GM12873 (cell line): ENCODE data around the gene ERGIC2.

ENCODE experiments used
- TF ChIP-seq, protein P1 (sequence below): IDR thresholded peaks from 2 replicates; pipeline ENCODE4 v1.5.1; 2012; ENCODE audit warnings: low read depth, mild to moderate bottlenecking, moderate library complexity, low read length, control low read depth; ENCODE audit not compliant: insufficient read depth; ENCODE audit errors: missing control alignments

Gene ERGIC2

DNA sequence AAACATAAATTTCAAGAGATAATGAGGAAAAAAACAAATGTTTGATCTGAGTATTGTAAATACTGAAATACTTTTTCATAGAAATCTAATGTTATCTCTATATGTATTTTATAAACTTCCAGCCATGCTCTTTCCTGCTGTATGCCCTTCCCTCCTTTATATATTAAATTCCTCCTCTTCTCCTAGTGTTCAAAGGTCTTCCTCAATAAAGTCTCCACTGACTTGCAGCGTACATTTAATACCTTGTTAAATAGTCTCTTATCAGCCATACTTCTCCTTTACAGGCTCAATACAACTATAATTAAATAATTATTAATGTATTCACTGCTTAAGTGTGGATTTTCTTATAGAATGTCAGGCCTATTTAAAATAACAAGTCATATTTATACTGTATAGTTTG, 26.0 kb downstream of the ERGIC2 start:
- TF ChIP-seq, protein P1, sequence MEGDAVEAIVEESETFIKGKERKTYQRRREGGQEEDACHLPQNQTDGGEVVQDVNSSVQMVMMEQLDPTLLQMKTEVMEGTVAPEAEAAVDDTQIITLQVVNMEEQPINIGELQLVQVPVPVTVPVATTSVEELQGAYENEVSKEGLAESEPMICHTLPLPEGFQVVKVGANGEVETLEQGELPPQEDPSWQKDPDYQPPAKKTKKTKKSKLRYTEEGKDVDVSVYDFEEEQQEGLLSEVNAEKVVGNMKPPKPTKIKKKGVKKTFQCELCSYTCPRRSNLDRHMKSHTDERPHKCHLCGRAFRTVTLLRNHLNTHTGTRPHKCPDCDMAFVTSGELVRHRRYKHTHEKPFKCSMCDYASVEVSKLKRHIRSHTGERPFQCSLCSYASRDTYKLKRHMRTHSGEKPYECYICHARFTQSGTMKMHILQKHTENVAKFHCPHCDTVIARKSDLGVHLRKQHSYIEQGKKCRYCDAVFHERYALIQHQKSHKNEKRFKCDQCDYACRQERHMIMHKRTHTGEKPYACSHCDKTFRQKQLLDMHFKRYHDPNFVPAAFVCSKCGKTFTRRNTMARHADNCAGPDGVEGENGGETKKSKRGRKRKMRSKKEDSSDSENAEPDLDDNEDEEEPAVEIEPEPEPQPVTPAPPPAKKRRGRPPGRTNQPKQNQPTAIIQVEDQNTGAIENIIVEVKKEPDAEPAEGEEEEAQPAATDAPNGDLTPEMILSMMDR, result no peak

DNA sequence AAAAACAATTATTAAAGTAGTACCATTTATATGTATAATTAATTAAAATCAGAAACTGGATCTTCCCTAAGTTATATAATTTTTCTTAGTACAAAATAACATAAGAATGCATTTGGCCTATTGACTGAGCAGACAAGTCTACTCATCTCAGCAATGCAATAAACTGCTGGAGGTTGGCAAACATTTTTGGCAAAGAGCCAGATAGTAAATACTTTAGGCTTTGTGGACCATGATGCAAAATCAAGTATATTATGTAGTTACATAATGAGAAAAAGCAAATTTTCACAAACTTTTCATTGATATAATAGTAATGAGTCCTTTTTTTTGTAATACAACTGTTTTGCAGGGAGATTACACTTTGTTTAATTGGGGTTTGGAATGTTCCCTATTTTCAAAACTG, 30.9 kb downstream of the ERGIC2 start:
- TF ChIP-seq, protein P1, result no peak

DNA sequence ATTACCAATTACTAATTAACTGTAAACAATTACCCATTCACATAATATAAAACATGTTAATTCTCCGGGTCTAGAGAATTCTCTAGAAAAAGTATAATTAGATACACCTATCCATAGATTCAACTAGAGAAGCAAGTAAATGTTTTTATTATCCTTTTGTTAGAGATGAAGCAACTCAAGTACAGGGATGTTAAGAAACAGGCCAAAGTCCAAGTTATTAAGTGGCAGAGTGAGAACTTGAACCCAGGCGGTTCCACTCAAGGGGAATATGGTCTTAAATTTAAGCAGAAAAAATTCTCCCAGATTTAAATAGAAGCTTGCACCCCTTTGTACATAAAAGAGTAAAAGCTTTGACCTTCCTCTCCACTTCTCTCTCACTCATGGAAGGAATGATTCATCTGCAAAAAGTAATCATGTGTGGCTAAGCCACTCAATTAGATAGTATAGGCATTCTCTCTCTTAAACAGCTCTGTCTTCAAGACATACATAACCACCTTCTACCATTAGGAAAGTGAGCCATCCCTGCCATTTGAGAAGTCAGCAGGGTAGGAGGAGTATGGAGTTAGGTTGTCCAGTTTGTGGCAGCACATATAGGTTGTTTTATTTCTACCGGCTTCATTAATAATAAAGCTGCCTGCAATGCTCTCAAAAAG, 34.1 kb downstream of the ERGIC2 start:
- TF ChIP-seq, protein P1, result no peak

DNA sequence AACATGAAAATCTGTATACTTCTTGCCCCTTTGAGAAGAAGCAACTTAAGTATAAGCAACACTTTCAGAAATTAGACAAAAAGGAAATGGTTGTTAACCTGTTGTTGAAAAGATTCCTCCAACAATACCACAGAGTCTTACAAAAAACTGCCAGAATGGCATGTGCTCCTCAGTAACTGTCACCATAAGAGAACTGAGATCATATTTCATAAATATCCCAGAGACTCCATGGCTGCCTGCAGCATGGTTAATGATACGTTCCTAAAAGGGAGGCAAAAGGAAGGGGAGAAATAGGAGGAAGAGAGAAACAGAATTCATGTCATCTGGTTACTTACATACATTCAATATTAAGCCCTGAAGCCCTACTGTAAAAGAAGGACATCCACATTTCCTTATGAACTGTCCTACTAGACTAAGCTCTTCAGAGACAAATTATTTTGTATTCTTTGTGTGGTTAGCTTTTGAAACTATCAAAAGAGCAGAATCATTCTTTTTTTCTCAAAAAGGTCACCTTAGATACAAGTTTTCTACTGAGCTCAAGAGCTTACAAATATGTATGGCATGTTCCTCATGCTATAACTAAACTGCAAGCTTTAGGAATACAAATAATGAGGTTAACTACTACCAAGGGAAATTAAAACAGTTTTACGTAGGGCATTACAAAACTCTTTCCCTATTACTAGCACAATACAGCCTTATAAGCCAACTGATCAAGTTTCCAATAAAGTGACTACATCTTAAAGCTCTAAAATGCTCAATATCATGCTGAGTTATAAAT, 37.8 kb downstream of the ERGIC2 start:
- TF ChIP-seq, protein P1, result no peak

DNA sequence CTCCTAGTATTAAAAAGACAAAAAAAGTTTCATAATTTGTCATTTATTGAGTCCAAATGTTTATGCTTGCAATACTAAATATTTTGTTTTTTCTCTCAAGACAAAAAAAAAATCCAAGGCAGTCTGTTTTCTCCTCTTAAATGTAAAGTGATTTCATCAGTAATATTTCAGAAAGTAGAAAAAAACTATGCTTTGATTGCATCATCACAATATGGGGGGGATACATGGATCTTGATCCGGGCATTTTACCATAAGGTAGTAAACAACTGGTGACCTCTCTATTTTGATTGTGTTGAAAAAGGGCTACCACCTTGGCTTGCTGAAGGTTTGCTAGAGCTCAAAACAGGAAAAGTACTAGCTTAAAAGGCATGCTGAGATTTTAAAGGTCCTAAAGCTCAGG, 43.6 kb downstream of the ERGIC2 start:
- TF ChIP-seq, protein P1, result no peak

DNA sequence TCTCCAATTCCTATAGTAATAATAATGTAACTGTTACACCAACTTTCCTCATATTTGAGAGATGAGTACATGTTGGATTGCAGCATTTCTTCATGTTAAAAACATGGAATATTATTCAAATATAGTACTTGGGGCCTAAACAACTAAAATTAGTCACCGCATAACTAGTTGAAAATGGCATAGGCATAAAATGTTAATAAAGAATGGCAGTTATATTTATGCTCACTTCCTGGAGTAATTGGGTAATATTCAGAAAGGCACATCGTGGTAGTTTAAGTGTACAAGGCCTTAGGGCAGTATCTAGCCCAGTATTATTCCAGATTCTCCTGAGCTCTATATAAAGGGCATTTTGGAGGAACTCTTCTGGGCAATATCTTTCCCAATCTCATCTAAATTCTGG, 46.0 kb downstream of the ERGIC2 start:
- TF ChIP-seq, protein P1, result no peak

DNA sequence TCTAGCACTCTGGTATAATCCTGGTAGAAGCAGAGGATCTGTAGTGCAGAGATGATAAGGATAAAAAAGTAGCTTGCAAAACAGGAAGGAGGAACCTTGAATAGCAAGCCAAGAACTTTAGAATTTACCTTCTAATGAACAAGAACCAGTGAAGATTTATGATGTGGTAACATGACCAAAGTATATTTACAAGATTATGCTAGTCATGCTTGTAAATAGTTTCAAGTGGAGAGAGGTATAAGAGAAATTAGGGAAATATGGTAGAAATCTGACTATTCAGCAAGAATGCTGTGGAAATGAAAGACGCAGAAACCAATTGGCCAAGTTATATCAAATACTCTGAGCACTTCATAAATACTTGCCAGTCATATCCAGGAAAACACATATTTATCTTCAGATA, 47.8 kb downstream of the ERGIC2 start:
- TF ChIP-seq, protein P1, result no peak
